Suprapubic skin (tissue), 4 donors: ENCODE measurements around the gene PPP3R1. TPM values are rescaled to one million over a fixed set of nuclear protein-coding genes. Genes with fewer than 3 reads are reported as not detected.

Experiments used
- DNase-seq, 2 donors: peaks; one replicate each; pipeline ENCODE4 v3.0.0-alpha.2; 2019; ENCODE audit warnings: low spot score in 2 of 2
- H3K27ac ChIP-seq: fragments of 200-600 bp; sonication (generic); one replicate; pipeline ENCODE4 v1.5.1; 2019
- H3K27me3 ChIP-seq: fragments of 200-600 bp; sonication (generic); one replicate; pipeline ENCODE4 v1.5.1; 2019
- H3K36me3 ChIP-seq: fragments of 200-600 bp; sonication (generic); one replicate; pipeline ENCODE4 v1.5.1; 2019
- H3K4me1 ChIP-seq: fragments of 200-600 bp; sonication (generic); one replicate; pipeline ENCODE4 v1.5.1; 2019
- H3K4me3 ChIP-seq: fragments of 200-600 bp; sonication (generic); one replicate; pipeline ENCODE4 v1.5.1; 2019; ENCODE audit warnings: mild to moderate bottlenecking
- H3K9me3 ChIP-seq: fragments of 200-600 bp; sonication (generic); one replicate; pipeline ENCODE4 v1.5.1; 2019
- EP300 ChIP-seq: sonication (generic); formaldehyde crosslinking; IDR thresholded peaks from one replicate; pipeline ENCODE4 v1.6.1; 2017; ENCODE audit warnings: antibody characterized with exemption
- POLR2A ChIP-seq, 2 donors: fragments of 450-650 bp; IDR thresholded peaks; one replicate each; pipeline ENCODE4 v1.6.1; 2017; ENCODE audit warnings: antibody characterized with exemption in 2 of 2, mild to moderate bottlenecking in 2 of 2, moderate library complexity in 2 of 2
- POLR2AphosphoS5 ChIP-seq, 3 donors: sonication (generic); formaldehyde crosslinking; IDR thresholded peaks; one replicate each; pipeline ENCODE4 v1.6.1; 2017; ENCODE audit warnings: antibody characterized with exemption in 3 of 3
- WGBS: methylation state at CpG from one replicate; pipeline ENCODE4 v1.1.5; 2018; 5-methylcytosine and 5-hydroxymethylcytosine counted together
- total RNA-seq, 4 donors: library from RNA; depleted of rRNA; stranded (reverse); fragments of >200 nt; gene quantifications; one replicate each; pipeline ENCODE4 v1.1.0, GENCODE V29; 2016
- TF ChIP-seq, protein P1 (sequence below), 2 donors: fragments of 200-600 bp in 1 of 2; fragments of 450-650 bp in 1 of 2; sonication (generic) in 1 of 2; IDR thresholded peaks; one replicate each; pipeline ENCODE4 v1.5.1; 2016 to 2019; ENCODE audit warnings: antibody characterized with exemption in 2 of 2, mild to moderate bottlenecking in 1 of 2, moderate library complexity in 1 of 2

The PPP3R1 gene
- total RNA-seq, 4 donors from 2014 or later: 31.3 to 40.0 (median 36.2) TPM

DNA sequence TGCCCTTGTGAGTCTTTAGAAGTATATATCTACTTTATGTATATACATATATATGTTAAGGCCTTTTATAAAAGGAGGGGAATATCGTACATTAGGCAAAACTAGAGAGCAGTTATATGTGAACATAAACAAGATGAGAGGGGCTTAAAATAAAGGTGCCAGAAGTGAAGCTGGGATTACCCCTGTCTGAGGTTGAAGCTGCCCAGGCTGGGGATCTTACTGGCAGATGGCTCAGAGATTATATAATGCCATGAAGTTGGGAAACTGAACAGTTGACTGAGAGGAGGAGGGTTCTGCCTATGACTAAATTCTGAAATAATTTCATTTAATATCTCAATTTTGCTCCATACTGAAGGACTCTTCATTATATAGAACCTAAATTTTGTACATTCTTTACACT, 88.7 kb downstream of the PPP3R1 start:
- TF ChIP-seq POLR2A (IDR thresholded peaks at IDR 0.05) (no peak), POLR2AphosphoS5 (IDR thresholded peaks at IDR 0.05) (no peak), EP300 (no peak)
- TF ChIP-seq, protein P1, sequence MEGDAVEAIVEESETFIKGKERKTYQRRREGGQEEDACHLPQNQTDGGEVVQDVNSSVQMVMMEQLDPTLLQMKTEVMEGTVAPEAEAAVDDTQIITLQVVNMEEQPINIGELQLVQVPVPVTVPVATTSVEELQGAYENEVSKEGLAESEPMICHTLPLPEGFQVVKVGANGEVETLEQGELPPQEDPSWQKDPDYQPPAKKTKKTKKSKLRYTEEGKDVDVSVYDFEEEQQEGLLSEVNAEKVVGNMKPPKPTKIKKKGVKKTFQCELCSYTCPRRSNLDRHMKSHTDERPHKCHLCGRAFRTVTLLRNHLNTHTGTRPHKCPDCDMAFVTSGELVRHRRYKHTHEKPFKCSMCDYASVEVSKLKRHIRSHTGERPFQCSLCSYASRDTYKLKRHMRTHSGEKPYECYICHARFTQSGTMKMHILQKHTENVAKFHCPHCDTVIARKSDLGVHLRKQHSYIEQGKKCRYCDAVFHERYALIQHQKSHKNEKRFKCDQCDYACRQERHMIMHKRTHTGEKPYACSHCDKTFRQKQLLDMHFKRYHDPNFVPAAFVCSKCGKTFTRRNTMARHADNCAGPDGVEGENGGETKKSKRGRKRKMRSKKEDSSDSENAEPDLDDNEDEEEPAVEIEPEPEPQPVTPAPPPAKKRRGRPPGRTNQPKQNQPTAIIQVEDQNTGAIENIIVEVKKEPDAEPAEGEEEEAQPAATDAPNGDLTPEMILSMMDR (IDR thresholded peaks at IDR 0.05): no peak
- Histone ChIP-seq H3K4me3 (no peak overlapping the region), H3K4me1 (peaks cover 8% of the 10 kb centered on the region), H3K36me3 (peaks cover 57% of the 10 kb centered on the region), H3K27ac (no peak overlapping the region), H3K27me3 (no peaks in the 10 kb centered on the region), H3K9me3 (no peaks in the 10 kb centered on the region)
- 94% methylated on average over 1 of the region's 1 CpG for WGBS
- no peak for DNase-seq

DNA sequence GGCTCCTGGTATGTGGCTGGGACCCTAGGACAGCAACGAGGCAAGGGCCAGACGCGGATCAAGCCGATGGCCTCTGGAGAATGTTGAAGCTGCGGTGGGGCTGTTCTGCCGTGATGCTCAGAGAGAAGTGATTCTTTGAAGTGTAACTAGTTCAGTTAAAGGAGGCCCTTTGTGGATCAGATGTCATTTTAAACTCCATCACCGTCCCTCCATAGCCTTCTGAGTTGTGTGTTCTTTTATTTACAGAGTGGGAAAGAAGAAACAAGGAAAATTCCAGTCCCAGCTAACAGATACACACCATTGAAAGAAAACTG, 94.2 kb downstream of the PPP3R1 start:
- no peak for TF ChIP-seq POLR2A (IDR thresholded peaks at IDR 0.05)
- no peak for TF ChIP-seq POLR2AphosphoS5 (IDR thresholded peaks at IDR 0.05)
- TF ChIP-seq, protein P1 (IDR thresholded peaks at IDR 0.05): no peak
- TF ChIP-seq EP300: no peak
- 2% methylated on average over 7 of the region's 7 CpGs for WGBS

DNA sequence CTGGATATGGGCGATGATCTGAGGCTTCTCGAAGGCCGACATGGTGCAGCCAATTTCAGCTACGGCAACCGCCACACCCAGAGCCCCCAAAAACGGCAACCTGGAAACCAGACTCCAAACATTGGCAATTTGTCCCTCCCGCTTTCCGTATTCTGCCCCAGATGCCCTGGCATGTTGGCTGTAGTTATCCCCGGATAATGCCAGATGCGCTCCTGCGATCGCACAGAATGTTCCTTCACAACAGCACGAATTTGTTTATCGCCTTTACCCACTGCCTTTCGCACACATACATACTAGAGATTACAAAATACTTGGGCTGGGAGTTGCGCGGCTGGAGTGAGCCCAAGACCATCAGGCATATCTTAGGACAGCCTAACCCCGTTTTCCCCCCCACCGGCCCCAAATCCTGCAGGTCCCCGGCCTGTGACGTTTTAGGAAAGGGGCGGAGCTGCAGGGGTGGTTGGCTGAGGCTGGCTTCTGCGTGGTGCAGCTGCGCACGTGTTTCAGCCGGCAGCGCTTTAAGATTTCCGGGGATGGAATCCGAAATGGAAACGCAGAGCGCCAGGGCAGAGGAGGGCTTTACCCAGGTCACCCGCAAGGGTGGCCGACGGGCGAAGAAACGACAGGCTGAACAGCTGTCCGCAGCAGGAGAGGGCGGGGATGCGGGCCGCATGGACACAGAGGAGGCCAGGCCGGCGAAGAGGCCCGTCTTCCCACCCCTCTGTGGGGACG, 94.8 kb downstream of the PPP3R1 start, which contains the start of gene PNO1:
Gene PNO1 (plus strand): TSS at position 487 of the 732 bp plus-strand sequence. CDS start 47 bp downstream, at position 534.
- H3K36me3 ChIP-seq: peaks cover 19% of the 10 kb centered on the region
- no peaks in the 10 kb centered on the region for H3K27me3 ChIP-seq
- H3K4me3 ChIP-seq: peak within 1 kb of the TSS; percentile 96
- H3K4me1 ChIP-seq: peaks cover 30% of the 10 kb centered on the region
- 1% methylated on average over 36 of the region's 44 CpGs for WGBS
- peak; percentile 97 to 98 for DNase-seq
- peak within 1 kb of the TSS; percentile 97 for H3K27ac ChIP-seq
- H3K9me3 ChIP-seq: no peaks in the 10 kb centered on the region
- TF ChIP-seq POLR2A (IDR thresholded peaks at IDR 0.05) (peak in 1 of 2 donors; percentile 54), EP300 (no peak), POLR2AphosphoS5 (IDR thresholded peaks at IDR 0.05) (peak in 2 of 3 donors; percentile 60 to 97)
- TF ChIP-seq, protein P1 (IDR thresholded peaks at IDR 0.05): peak in 1 of 2 donors; percentile 23

More for the DNA sequence above, 94.2 kb downstream of the PPP3R1 start:
- H3K9me3 ChIP-seq: no peaks in the 10 kb centered on the region
- H3K36me3 ChIP-seq: peaks cover 24% of the 10 kb centered on the region
- no peaks in the 10 kb centered on the region for H3K27me3 ChIP-seq
- no peak for DNase-seq
- peaks cover 27% of the 10 kb centered on the region for H3K4me1 ChIP-seq
- H3K27ac ChIP-seq: peak overlapping the region; percentile 97
- H3K4me3 ChIP-seq: peak overlapping the region; percentile 96

DNA sequence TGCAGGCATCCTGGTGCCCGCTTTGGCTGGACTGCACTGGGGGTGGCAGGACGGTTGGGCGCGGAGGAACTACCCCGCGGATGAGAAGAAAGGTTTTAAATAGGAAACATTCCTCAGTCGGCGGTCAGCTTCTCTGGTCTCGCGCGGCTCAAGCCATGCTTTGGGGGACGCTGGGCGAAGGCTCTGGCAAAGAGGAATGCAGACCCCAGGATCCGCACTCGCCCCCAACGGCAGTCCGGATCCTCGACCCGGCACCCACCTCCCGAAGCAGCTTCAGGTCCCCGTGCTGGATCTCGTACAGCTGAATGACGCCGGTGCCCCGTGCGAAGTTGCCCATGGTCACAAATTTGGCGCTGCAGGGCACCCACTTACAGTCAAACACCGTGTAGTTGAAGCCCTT, 95.3 kb downstream of the PPP3R1 start:
- peak overlapping the region; percentile 96 for H3K4me3 ChIP-seq
- peak; percentile 73 to 80 for DNase-seq
- TF ChIP-seq EP300 (no peak), POLR2AphosphoS5 (IDR thresholded peaks at IDR 0.05) (no peak), POLR2A (IDR thresholded peaks at IDR 0.05) (no peak)
- TF ChIP-seq, protein P1 (IDR thresholded peaks at IDR 0.05): no peak
- peaks cover 13% of the 10 kb centered on the region for H3K36me3 ChIP-seq
- peak overlapping the region; percentile 97 for H3K27ac ChIP-seq
- H3K27me3 ChIP-seq: no peaks in the 10 kb centered on the region
- 0% methylated on average over 25 of the region's 28 CpGs for WGBS
- peaks cover 33% of the 10 kb centered on the region for H3K4me1 ChIP-seq
- H3K9me3 ChIP-seq: no peaks in the 10 kb centered on the region

DNA sequence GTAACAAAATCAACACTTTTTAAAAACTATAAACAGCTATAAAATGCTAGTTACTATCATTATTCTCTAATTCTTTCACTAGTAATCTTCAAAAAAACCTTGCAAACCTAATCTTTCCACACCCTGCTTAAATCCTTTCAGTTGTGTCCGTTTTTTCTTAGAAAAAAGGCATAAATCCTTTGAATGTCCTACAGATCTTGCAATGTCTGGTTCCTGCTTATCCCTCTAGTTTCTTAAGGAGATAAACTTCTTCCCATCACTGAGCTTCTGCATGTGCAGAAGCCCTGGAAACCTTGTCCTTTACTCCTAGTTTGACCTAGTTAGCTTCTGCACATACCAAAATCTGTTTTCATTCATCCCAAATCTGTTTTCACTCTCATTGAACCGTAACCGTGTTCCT, 95.9 kb downstream of the PPP3R1 start:
- TF ChIP-seq POLR2A (IDR thresholded peaks at IDR 0.05) (no peak), POLR2AphosphoS5 (IDR thresholded peaks at IDR 0.05) (no peak), EP300 (no peak)
- TF ChIP-seq, protein P1 (IDR thresholded peaks at IDR 0.05): no peak

More for the DNA sequence above, 95.9 kb downstream of the PPP3R1 start:
- Histone ChIP-seq H3K4me1 (peaks cover 33% of the 10 kb centered on the region), H3K27ac (peak overlapping the region; percentile 97), H3K4me3 (peak overlapping the region; percentile 96), H3K36me3 (peaks cover 7% of the 10 kb centered on the region), H3K9me3 (no peaks in the 10 kb centered on the region), H3K27me3 (no peaks in the 10 kb centered on the region)
- DNase-seq: no peak
- 5% methylated on average over 3 of the region's 3 CpGs for WGBS
